Stimulated activated CD4-positive, alpha-beta T cell treated with anti-CD3 and anti-CD28 coated beads, Interleukin-4, amount 100 ng/mL, for 1 hour (primary cell): ENCODE results near the gene SLC2A10.

Experiments
- DNase-seq: peaks from one replicate; pipeline ENCODE4 v3.0.0-alpha.2; 2020

Gene SLC2A10

DNA sequence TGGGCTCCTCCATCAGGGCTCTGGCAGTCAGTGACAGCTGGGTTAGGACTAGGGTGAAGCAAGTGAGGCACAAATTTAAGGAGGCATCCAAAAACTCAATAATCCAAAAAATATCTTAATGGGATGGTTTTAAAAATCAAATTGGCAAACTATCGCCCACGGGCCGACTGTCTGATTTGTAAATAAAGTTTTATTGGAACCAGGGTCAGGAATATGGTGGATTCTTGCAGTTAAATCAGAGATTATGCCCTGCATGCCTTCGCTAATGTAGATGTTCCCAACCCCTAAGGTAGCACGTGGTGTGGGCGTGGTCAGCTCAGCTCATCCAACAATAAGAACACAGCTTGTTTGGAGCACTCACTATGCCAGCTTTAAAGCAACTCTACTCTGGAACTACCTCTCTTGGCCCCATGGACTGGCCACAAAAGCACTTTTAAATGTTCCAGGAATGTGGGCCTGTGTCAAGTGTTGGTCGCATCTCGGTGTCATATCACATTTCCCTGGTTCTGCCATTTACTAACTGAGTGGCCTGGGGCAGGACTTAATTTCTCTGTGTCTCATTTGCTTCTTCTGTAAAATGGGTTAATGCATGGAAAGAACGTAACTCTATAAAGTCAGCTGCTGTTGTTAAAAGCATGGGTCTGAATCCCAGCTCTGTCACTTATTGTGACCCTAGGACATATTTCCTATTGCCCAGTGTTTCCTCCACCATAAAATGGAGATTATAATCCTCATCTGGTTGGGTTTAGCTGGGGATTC is 27.2 kb upstream of the SLC2A10 start:
- no peak for DNase-seq

DNA sequence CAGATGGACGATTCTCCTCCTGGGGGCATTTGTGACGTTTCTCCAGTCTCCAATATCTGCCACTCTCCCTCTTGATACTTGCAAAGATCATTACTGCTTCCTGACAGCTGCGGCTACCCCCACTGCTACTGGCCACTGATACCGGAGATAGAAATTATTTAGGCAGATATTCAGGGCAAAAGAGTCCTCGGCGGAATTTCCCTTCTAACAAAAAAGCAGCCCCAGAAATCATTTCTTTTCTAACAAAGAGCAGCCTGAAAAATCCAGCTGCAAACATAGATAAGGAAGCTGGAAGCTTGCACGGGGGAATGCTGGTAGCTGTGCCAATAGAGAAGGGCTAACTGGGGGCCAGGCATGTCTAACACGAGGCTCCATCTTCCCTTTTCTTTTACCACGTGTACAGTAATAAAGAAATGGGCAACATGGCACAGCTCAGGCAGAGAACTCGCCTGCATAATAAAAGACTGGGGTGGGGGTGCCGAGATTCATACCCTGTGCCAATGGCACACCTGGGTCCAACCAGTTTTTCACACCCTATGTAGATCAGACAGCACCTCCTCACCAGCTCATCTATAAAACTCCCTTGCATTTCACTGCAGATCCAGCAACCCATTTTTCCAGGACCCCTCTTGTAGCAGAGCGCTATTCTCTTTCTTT is 26.3 kb upstream of the SLC2A10 start:
- DNase-seq = no peak

DNA sequence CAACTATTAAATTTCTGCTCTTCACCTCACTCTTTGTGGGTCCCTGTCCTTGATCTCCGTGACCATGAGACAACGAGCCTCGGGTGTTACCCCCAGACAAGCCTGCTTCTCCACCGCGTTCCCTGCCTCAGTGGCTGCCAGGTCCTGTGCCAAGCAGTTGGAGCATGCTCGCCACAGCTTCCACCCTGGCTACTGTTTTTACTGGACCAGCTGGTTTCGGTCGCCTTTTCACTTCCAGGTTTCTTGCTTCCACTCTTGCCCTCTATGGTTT is 25.8 kb upstream of the SLC2A10 start:
- DNase-seq = no peak

DNA sequence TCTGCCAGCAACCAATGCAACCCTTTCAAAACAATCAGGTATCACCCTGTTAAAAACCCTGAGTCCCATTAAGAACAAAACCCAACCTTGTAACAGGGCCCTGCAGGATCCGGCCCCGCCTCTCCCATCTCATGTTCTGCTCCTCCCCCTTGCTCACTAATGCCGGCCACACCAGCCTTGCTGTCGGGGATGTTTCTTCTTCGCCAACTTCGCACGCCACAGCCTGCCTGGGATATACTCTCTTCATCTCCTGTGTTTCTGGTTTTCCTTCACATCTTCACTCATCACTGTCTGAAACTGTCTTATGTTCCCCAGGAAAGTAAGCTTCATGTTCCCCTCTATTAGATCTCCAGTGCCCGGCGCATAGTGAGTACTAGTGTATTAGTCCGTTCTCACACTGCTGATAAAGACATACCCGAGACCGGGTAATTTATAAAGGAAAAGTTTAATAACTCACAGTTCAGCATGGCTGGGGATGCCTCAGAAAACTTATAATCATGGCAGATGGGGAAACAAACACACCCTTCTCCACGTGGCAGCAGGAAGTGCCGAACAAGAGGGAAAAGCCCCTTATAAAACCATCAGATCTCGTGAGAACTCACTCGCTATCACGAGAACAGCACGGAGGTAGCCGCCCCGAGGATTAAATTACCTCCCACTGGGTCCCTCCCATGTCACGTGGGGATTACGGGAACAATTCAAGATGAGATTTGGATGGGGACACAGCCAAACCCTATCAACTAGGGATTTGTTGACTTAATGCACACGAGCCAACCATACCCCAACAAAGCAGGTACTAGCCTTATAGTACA is 25.3 kb upstream of the SLC2A10 start:
- no peak for DNase-seq

DNA sequence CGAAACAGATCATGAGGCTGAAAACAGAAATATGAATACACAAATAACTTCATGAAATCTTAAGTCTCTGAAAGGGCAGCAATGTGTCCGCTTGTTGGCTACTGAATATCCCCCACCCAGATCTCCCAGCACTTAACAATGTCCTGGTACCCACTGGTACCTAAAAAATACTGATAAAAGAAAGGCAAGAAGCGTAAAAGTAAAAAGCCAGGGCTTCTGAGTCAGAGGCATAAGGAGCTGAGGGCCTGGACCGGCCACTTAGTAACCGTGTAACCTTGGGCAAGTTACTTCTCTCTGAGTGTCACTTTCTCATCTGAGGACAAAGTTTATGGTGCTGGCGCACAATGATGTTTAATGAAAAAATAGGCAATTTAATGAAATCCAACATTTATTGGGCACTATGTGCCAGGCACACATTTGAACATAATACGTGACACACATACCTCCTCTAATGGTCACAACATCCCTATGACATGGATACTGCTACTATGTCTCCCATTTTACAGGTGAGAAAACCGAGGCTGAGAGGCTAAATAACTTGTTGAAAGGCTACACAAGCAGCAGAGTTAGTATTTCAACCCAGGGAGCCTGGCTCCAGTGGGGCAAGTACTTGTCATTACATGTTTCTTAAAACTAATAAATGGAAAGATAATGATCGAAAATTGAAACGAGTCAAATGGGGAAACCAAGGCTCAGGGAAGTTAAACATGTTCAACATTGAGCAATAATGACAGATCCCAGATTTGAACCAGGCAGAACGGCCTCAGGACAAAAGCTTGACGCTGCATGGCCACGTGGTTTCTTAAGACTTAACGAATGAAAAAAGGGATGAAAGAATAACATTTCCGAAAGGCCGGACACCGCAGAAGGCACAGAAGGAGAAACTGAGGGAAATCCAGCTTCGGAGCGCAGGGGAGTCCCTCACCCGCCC is 21.0 kb upstream of the SLC2A10 start:
- no peak for DNase-seq

DNA sequence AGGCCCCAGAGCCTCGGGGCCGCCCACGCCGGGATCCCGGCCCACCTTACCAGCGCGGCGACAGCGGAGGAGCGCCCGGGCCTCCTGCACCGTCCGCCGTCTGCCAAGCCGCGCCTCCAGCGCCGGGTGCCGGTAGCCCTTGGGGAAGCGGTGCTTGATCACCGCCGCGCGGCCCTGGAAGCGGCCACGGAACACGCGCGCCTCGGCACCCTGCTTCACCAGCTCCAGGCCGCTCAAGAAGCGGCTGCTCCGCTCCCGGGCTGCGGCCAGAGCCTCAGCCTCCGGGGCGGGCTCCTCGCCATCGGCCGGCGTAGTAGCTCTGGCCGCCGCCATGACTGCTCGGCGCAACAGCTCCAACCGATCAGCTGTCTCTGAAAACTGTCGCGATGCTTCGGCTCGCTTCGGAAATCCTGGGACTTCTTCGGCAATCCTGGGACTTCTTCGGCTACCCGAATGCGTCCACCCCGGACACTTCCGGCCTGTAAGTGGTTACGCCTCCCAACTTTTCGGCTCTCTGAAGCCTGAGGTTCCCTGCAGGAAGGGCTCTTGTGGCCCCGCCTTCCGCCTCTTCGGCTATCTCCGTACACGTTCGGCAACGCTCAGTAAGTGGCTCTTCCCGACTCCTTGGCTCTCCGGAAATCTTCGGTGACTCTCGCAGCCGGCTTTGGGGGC is 20.2 kb upstream of the SLC2A10 start, which contains the start of gene TP53RK:
Gene TP53RK, minus strand, starts transcription at position 363 of the 672 bp plus-strand sequence. Its CDS starts 30 bp downstream, at position 333.
- DNase-seq = peak; percentile 98

DNA sequence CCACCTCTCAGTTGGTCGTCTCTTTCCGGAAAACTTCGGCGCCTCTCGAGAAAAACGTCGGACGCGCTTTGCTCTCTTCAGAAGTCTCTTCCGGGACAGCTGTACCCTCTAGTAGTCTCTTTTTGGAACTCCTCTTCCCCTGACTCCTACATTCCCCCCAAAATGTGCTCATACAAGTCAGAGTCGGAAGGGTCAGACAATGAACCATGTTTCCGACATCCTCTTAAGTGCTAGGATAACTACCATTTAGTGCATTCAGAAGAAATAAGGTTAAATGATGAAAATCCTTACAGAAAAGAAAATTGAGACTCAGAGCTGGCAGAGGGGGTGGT is 19.7 kb upstream of the SLC2A10 start:
- no peak for DNase-seq

DNA sequence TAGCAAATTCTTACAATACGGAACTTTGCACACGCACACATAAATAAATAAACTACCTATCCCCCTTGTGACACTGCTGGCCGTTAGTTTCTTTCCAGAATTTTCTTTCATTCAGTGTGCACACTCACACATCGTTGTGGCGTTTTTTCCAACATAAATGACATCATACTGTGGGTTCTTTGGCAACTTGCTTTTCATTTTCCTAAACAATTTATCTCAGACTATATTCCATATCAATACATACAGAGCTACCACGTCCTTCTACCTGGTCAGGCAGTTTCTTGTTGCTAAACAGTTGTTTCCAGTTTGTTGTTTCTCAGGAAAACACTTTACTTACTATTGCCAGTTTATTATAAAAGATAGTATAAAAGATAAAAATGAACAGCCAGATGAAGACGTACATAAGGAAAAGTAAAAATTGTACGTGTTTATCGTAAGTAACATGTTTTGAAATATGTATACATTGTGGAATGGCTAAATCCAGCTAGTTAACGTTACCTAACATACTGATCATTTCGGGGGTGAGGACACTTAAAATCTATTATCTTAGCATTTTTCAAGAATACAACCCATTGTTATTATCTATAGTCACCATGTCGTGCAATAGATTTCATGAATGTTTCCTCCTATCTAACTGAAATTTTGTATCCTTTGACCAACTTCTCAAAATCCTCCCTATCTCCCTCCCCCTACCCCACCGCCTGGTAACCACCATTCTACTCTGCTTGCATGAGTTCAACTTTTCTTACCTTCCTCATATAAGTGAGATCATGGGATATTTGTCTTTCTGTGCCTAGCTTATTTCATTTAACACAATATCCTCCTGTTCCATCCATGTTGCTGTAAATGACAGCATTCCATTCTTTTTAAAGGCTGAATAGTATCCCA is 19.0 kb upstream of the SLC2A10 start:
- no peak for DNase-seq

DNA sequence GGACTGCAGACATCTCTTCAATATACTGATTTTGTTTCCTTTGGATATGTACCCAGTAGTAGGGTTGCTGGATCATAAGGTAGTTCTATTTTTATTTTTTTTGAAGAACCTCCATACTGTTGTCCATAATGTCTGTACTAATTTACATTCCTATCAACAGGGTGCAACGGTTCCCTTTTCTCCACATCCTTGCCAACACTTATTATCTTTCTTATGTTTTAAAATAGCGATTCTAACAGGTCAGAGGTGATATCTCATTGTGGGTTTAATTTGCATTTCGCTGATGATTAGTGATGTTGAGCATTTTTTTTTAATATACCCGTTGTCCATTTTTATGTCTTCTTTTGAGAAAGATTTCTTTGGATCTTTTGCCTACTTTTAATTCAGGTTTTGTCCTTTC is 18.3 kb upstream of the SLC2A10 start:
- DNase-seq = no peak

DNA sequence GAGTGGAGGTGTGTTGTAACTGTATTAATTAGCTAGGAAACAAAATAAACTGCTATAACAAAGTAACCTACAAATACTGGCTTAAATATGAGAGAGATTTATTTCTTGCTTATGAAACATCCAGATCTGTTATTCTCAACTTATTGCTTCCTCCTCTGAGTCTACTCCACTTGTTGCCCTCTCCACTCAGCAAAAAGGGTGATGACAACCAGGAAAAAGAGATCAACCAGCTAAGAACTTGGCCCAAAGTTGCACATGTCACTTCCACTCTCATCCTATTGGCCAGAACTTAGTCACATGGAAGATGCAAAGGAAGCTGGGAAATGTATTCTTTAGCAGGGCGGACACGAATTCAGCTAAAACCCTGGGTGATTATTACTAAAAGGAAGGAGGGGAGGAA is 15.0 kb upstream of the SLC2A10 start:
- DNase-seq = no peak

DNA sequence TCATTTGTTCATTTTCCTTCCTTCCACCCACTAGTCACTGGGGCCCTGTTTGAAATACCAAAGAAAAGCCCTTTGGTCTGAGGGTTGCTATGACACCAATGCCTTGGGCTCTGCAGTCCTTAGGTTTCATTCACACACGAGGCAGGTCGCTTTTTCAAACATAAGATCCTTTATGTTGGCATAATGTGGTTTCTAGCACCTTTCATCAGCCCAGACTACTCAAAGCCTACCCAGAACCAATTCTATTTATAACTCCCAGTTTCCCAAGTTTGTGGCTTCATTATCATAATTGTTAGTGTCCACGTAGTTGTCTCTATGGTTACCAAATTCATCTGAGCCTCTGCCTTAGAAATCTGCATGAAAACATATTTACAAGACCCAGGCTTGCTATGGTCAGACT is 13.6 kb upstream of the SLC2A10 start:
- no peak for DNase-seq

DNA sequence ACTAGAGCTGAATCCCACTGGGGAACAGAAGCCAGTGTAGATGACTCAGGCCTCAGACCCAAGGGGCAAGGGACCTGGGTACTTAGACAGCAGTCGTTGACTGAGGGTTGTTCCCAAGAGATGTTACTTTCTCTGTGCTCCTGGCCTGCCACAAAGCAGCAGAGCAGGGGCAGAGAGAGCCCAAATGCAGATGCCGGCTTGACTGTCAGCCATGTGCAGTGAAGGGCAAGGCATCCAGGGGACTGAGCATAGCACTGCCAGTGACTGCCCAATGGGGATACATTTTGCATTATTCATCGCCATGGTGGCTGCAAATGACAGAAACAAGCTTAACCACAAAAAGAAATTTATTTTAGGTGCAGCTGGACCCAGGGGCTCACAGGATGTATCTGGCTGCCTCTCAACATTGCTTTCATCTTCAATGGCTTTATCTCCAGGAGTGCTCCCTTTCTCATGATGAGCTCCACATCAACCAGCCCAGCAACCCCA is 12.6 kb upstream of the SLC2A10 start:
- no peak for DNase-seq

DNA sequence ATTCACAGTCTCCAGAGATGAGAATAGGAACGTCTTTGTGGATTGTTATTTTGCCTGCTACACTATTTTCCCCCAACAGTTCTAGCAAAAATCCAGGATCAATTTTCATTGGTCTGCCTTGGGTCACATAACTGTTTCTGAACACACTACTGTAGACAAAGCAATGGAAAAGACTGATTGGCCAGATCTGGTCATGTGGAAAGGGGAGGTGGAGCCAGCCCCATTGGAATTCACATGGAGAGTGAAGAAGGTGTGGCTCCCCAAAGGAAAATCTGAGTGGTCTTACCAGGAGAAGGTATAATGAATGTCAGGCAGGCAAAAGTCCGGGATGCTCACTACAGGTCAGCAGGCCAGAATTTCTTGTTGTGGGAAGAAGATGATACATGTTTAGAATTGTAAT is 10.7 kb upstream of the SLC2A10 start:
- no peak for DNase-seq

DNA sequence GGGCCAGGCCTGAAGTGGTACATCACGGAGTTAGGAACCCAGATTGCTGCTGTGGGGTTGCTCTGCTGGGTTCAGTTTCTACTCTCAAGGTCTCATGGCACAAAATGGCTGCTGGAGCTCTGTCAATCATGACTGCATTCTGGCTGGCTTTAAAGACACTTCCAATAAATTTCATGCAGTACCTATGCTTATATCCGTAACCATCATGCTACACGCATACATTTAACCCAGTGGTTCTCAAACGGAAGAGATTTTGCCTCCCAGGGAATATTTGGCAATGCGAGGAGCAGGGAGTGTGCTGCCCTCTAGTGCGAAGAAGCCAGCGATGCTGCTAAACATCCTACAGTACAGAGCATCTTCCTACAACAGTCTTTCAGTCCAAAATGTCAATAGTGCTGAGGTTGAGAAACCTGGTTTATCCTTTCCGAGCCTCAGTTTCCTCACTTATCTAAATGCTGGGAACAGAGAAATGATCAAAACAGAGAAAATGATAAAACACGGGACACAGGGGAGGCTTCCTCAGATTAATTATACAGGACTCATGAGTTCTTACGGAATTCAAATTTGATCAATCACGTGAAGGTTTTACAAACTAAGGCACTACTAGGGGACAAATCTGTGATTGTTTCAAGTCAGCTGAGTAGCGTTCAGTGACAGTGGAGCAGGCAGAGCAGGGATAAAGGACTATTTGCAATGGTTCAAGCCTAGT is 9.6 kb upstream of the SLC2A10 start:
- no peak for DNase-seq

DNA sequence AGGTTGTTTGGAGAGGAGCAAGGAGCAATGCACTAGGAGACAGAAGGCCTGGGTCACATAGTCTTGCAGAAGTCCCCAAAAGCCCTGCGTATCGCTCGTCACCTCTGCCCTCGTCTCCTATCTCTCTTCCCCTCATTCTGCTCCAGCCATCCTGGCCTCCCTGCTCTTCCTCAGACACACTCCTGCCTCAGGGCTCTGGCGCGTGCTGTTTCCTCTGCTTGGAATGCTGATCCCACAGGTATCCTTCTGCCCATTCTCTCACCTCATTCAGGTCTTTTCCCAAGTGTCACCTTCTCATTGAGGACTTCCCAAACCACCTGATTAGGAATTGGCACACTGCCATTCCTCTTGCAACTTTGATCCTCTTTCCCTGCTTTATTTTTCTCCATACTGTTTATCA is 9.0 kb upstream of the SLC2A10 start:
- DNase-seq = no peak

DNA sequence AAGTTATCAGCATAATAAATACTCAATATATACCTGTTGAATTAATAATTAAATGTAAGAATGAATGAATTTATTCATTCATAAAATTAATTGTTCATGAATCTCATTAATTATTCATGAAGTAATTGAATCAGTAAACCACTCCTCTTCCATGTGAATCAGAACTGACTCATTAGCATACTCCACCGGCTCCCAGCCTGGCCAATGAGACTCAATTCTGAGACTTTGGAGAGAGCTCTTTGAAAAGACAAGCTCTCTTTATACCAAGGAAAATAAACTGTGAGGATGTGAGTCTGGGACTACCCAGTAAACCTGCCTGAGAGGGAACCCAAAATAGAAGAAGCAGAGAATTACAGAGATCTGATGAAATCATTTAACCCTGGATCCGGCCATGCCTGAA is 8.4 kb upstream of the SLC2A10 start:
- DNase-seq = no peak

DNA sequence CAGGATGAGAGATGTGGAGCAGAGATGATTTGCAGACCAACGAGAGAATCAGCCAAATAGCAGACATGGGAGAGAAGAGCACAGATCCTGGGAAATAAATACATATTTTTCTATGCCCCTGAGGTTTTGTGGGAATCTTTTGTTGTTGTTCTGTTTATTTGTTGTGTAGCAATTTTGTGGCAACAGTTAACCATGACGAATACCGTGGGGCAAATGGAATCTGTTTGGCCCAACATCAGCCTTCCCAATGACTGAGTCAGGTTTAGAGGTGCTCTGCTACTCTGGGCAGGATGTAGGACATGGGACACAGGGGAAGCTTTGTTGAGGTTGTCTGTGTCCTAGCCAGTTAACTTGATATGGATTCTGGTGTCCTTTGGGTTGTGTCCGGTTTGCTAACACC is 7.9 kb upstream of the SLC2A10 start:
- DNase-seq = no peak

DNA sequence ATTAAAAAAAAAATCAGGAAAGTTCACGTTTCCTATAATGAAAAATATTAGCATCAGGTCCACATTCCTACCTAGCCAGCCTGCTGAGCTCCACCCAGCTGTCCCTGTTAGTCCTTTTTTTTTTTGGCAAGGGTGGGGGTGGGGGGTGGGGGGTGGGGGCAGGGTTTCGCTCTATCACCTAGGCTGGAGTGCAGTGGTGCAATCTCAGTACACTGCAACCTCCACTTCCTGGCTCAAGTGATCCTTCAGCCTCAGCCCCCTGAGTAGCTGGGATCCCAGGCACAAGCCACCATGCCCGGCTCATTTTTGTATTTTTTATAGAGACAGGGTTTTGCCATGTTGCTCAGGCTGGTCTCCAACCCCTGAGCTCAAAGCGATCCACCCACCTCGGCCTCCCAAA is 7.5 kb upstream of the SLC2A10 start:
- DNase-seq = no peak

DNA sequence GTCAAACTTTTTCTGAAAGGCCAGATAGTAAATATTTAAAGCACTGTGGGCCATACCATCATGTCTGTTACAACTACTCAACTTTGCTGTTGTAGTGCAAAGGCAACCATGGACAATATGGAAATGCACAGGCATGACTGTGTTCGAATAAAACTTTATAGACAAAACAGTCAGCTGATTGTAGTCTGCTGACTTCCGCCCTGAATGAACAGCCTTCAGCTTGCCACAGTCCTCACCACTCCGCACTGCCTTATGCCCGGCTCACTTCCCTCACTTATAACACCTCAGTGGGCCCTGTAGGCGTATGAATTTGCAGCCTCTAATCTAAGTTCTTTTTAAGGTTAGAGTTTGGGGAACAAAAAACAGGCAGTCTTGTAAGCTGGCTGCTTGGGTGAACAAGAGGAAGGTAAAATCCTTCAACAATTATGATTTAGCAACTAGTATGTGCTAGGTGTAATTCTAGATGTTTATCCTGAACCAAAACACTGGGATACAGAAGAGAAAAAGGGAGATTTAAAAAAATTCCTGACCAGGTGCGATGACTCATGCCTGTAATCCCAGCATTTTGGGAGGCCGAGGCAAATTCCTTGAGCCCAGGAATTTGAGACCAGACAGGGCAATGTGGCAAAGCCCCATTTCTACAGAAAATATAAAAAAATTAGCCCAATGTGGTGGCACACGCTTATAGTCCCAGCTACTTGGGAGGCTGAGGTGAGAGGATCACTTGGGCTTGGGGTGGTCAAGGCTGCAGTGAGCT is 6.8 kb upstream of the SLC2A10 start:
- no peak for DNase-seq

DNA sequence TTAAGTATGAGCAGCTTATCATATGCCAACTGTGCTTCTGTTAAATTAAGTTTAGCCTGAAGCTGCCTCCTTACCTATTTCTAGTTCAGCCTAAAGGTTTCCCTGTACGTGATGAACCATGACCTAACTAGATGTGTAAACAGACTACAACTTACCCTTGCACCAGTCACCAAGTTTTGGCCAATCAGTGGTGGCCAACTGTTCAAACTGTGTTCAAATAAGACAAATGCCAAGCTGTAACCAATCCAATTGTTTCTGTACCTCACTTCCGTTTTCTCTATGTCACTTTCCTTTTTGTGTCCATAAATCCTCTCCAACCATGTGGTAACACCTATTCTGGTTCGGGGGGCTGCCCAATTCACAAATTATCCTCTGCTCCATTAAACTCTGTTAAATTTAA is 6.0 kb upstream of the SLC2A10 start:
- no peak for DNase-seq
